Measurements from ENCODE around the gene TCF19. TPM values are rescaled to one million over a fixed set of nuclear protein-coding genes. Genes with fewer than 3 reads are reported as not detected.

Gene TCF19
- total and polyA plus RNA-seq, 2 donors (not counting 3 experiments of a cell fraction or from before 2014, with no cell fraction given) = 13.9 to 31.7 TPM

DNA sequence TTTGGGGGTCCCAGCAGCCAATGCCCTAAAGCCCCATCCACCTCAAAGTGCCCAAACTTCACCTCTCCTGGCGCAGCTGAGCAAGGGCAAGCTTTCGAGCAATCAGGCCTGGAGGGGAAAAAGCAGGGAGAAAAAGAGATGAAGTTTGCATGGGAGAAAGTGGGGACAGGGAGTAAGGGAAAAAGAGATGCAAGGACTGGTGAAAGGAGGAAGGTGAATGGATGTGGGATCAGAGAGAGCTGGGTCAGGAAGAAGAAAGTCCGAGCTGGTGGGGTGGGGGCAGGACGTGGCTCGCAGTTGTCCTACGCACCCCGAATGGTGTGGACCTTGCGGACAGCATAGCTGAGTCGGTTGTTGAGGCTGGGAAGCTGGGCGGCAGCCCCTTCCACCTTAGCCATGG, 13.0 kb upstream of the TCF19 start:
- Histone ChIP-seq H3K4me2 (ENCODE audit: insufficient read depth, low read length) (no peak overlapping the region), H3K27ac (ENCODE audit: insufficient read depth, low read depth, low read length) (no peak overlapping the region), H4K20me1 (replicated peaks; ENCODE audit: control insufficient read depth, extremely low read depth, insufficient read depth, low read length) (no peaks in the 10 kb centered on the region), H3K36me3 (ENCODE audit: control insufficient read depth in 2 of 2, extremely low read depth in 1 of 2, insufficient read depth in 2 of 2, low read length in 2 of 2) (peaks cover 0 to 15% of the 10 kb centered on the region in 2 experiments), H3K4me3 (replicated peaks in 1 of 3; ENCODE audit: insufficient read depth in 1 of 3, low read depth in 1 of 3, low read length in 3 of 3) (no peak overlapping the region), H3K4me1 (ENCODE audit: control insufficient read depth, extremely low read depth, insufficient read depth, low read length) (peaks cover 3% of the 10 kb centered on the region), H3K27me3 (ENCODE audit: control insufficient read depth in 2 of 2, insufficient read depth in 2 of 2, low read length in 2 of 2) (no peaks in the 10 kb centered on the region), H3K9ac (replicated peaks; ENCODE audit: extremely low read depth, insufficient read depth, low read length) (no peak overlapping the region), H3K79me2 (ENCODE audit: control insufficient read depth, insufficient read depth, low read length) (no peaks in the 10 kb centered on the region), H2AFZ (ENCODE audit: low read depth, low read length) (no peak overlapping the region), H3K9me1 (replicated peaks; ENCODE audit: control insufficient read depth, extremely low read depth, insufficient read depth, low read length) (no peaks in the 10 kb centered on the region), H3K9me3 (replicated peaks; ENCODE audit: control insufficient read depth, insufficient read depth, low read length) (no peaks in the 10 kb centered on the region)
- intact Hi-C loops (cut with micrococcal nuclease) (no loop called here), dilution Hi-C loops (cut with MboI; ENCODE audit: extremely low pct_ligation_motif_present, low sequenced_read_pairs) (no loop called here)
- POLR2A ChIA-PET = no interaction called here
- CTCF ChIA-PET = interaction anchor here (0.9 to 3.3 kb wide), 4 partner anchors 8 to 221 kb away, joined by 3 to 15 read pairs (median 6); no protein-coding TSS in a partner anchor
- FAIRE-seq = no peak
- DNase-seq (ENCODE audit: low read depth, low spot score) = no peak
- TF ChIP-seq JUN (IDR thresholded peaks at IDR 0.05; ENCODE audit: borderline replicate concordance, insufficient read depth, insufficient read length, low read depth) (no peak), POLR2A (IDR thresholded peaks at IDR 0.05; ENCODE audit: low read depth, low read length) (no peak), EZH2 (IDR thresholded peaks at IDR 0.05; ENCODE audit: borderline replicate concordance, low read depth, low read length, severe bottlenecking) (no peak), POLR2AphosphoS5 (IDR thresholded peaks at IDR 0.05; ENCODE audit: insufficient read depth, low read depth, low read length) (no peak)
- TF ChIP-seq, protein P1, sequence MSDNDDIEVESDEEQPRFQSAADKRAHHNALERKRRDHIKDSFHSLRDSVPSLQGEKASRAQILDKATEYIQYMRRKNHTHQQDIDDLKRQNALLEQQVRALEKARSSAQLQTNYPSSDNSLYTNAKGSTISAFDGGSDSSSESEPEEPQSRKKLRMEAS (IDR thresholded peaks at IDR 0.05; ENCODE audit: insufficient read depth, insufficient read length) = no peak
- no TSS peak for BruUV-seq (replicated peaks)

DNA sequence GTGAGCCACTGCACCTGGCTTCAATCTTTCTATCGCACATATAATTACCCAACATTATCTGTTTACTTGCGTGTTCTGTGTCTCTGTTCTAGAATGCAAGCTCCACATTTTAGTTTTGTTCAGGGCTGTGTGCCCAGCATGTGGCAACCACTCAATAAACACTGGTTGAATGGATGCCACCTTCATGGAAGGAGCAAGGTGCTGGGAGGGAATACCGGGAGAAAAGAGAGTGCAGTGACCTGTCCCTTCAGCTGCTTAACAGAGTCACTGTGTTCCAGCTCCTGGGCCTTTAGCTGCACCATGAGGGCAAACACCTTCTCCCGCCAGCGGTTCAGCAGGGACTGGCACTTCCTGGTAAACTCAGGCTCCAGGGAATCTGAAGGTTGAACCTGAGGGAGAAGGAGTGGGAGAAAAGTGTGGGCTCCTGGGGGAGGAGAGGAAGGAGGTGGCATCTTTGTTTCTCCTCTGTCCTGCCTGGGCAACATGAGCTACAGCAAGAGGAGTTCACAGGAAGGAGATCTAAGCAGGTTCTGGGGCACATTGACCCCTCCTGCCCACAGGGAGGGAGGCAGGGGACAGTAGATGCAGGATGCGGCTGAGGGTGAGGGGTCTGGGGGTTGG, 8.5 kb upstream of the TCF19 start:
- intact Hi-C loops (cut with micrococcal nuclease) = no loop called here
- H3K36me3 ChIP-seq (ENCODE audit: control insufficient read depth in 2 of 2, extremely low read depth in 1 of 2, insufficient read depth in 2 of 2, low read length in 2 of 2) = peaks cover 0 to 7% of the 10 kb centered on the region in 2 experiments

More for the DNA sequence above, 8.5 kb upstream of the TCF19 start:
- CTCF ChIA-PET = interaction anchor here (1.1 to 1.5 kb wide), 2 partner anchors 13 to 43 kb away, joined by 4 to 5 read pairs; no protein-coding TSS in a partner anchor
- H2AFZ ChIP-seq (ENCODE audit: low read depth, low read length) = no peak overlapping the region
- FAIRE-seq (no peak), DNase-seq (ENCODE audit: low read depth, low spot score) (no peak)
- no peaks in the 10 kb centered on the region for H3K79me2 ChIP-seq (ENCODE audit: control insufficient read depth, insufficient read depth, low read length)
- no peak overlapping the region for H3K9ac ChIP-seq (replicated peaks; ENCODE audit: extremely low read depth, insufficient read depth, low read length)
- no peaks in the 10 kb centered on the region for H3K9me1 ChIP-seq (replicated peaks; ENCODE audit: control insufficient read depth, extremely low read depth, insufficient read depth, low read length)
- BruUV-seq (replicated peaks) = no TSS peak
- H3K4me3 ChIP-seq (replicated peaks in 1 of 3; ENCODE audit: insufficient read depth in 1 of 3, low read depth in 1 of 3, low read length in 3 of 3) = no peak overlapping the region
- no peak overlapping the region for H3K4me2 ChIP-seq (ENCODE audit: insufficient read depth, low read length)
- POLR2A ChIA-PET = no interaction called here
- H3K4me1 ChIP-seq (ENCODE audit: control insufficient read depth, extremely low read depth, insufficient read depth, low read length) = no peaks in the 10 kb centered on the region
- H3K27me3 ChIP-seq (ENCODE audit: control insufficient read depth in 2 of 2, insufficient read depth in 2 of 2, low read length in 2 of 2) = no peaks in the 10 kb centered on the region
- H4K20me1 ChIP-seq (replicated peaks; ENCODE audit: control insufficient read depth, extremely low read depth, insufficient read depth, low read length) = no peaks in the 10 kb centered on the region
- dilution Hi-C loops (cut with MboI; ENCODE audit: extremely low pct_ligation_motif_present, low sequenced_read_pairs) = no loop called here
- H3K27ac ChIP-seq (ENCODE audit: insufficient read depth, low read depth, low read length) = no peak overlapping the region
- H3K9me3 ChIP-seq (replicated peaks; ENCODE audit: control insufficient read depth, insufficient read depth, low read length) = no peaks in the 10 kb centered on the region
- TF ChIP-seq EZH2 (IDR thresholded peaks at IDR 0.05; ENCODE audit: borderline replicate concordance, low read depth, low read length, severe bottlenecking) = no peak
- no peak for TF ChIP-seq MYC (IDR thresholded peaks at IDR 0.05; ENCODE audit: low read depth, low read length)
- TF ChIP-seq FOS (IDR thresholded peaks at IDR 0.05; ENCODE audit: borderline replicate concordance, insufficient read depth, low read length) = no peak
- no peak for TF ChIP-seq GATA2 (IDR thresholded peaks at IDR 0.05; ENCODE audit: insufficient read depth, insufficient read length, low read depth, low read length)
- TF ChIP-seq, protein P1 (IDR thresholded peaks at IDR 0.05; ENCODE audit: insufficient read depth, insufficient read length) = no peak
- no peak for TF ChIP-seq POLR2AphosphoS5 (IDR thresholded peaks at IDR 0.05; ENCODE audit: insufficient read depth, low read depth, low read length)
- TF ChIP-seq POLR2A (IDR thresholded peaks at IDR 0.05; ENCODE audit: low read depth, low read length) = no peak
- TF ChIP-seq JUN (IDR thresholded peaks at IDR 0.05; ENCODE audit: borderline replicate concordance, insufficient read depth, insufficient read length, low read depth) = no peak
- TF ChIP-seq, protein P2, sequence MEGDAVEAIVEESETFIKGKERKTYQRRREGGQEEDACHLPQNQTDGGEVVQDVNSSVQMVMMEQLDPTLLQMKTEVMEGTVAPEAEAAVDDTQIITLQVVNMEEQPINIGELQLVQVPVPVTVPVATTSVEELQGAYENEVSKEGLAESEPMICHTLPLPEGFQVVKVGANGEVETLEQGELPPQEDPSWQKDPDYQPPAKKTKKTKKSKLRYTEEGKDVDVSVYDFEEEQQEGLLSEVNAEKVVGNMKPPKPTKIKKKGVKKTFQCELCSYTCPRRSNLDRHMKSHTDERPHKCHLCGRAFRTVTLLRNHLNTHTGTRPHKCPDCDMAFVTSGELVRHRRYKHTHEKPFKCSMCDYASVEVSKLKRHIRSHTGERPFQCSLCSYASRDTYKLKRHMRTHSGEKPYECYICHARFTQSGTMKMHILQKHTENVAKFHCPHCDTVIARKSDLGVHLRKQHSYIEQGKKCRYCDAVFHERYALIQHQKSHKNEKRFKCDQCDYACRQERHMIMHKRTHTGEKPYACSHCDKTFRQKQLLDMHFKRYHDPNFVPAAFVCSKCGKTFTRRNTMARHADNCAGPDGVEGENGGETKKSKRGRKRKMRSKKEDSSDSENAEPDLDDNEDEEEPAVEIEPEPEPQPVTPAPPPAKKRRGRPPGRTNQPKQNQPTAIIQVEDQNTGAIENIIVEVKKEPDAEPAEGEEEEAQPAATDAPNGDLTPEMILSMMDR (IDR thresholded peaks at IDR 0.05; ENCODE audit: extremely low read depth in 1 of 2, insufficient read depth in 1 of 2, low read depth in 1 of 2, low read length in 2 of 2) = no peak

Measured in endothelial cell of umbilical vein (primary cell).